Measurements from ENCODE around the gene OST4.
A peak's percentile ranks its signal among the peaks of the same experiment; 100 is the strongest.

The OST4 gene

DNA sequence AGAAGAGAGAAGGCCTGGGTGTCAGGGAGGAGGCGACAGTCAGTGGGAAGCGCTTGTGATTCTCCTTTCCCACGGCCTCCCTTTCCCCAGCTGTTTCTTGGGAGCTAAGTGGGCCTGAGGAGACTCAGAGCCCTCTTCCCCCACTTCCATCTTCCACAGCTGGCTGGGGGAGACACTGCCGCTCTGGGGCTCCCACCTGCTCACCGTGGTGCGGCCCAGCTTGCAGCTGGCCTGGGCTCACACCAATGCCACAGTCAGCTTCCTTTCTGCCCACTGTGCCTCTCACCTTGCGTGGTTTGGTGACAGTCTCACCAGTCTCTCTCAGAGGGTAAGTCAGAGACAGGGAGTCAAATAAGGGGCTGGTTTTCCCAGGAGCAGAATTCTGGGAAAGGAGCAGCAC, 31.6 kb downstream of the OST4 start:
- DNase-seq (ENCODE audit: low read depth) = no peak
- H3K4me3 ChIP-seq (ENCODE audit: low read depth, low read length) = no peak overlapping the region
- TF ChIP-seq CTCF (IDR thresholded peaks at IDR 0.05; ENCODE audit: low read depth, low read length, missing control alignments) = no peak

DNA sequence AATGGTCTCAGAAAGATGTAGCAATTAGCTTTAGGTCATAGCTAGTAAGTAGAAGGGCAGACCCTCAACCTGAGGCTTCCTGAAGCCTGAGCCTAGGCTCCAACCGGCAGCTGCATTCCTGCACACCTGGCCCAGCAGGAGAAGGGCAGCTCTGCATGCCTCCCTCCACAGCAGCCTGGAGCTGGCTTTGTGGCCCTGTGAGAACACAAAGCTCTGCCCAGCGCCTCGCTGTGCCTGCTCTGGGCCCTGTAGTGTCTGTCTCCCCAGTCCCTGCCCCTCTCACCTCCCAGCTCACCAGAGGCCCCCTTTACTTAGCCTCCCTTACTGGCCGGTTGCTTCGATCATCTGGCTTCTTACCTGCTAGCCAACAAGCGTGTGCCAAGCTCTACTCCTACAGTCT, 32.0 kb downstream of the OST4 start:
- no peak for DNase-seq (ENCODE audit: low read depth)
- H3K4me3 ChIP-seq (ENCODE audit: low read depth, low read length) = no peak overlapping the region
- no peak for TF ChIP-seq CTCF (IDR thresholded peaks at IDR 0.05; ENCODE audit: low read depth, low read length, missing control alignments)

DNA sequence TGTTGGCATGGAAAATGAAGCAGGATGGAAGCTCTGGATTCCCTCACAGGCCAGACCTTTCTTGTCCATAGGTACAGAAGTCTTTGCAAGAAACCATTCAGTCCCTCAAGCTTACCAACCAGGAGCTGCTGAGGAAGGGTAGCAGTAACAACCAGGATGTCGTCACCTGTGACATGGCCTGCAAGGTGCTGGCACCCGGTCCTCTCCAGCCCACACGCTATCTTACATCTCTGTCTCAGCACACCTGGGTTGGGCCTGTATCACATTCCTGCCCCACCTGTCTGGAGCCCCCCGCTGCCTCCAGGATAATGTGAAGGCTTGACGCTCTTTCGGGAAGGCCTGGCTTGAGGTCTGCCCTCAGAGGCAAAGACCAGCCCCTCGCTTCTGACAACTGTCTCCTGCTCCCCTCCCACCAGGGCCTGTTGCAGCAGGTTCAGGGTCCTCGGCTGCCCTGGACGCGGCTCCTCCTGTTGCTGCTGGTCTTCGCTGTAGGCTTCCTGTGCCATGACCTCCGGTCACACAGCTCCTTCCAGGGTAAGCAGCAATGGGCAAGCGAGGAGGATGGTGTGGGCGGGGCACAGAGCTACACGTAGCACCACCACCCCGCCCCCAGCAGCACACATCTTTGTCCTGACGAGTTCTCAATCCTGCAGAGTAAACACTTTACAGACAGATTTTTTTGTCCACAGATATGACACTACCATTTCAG, 32.7 kb downstream of the OST4 start:
- H3K4me3 ChIP-seq (ENCODE audit: low read depth, low read length) = no peak overlapping the region
- no peak for DNase-seq (ENCODE audit: low read depth)
- TF ChIP-seq CTCF (IDR thresholded peaks at IDR 0.05; ENCODE audit: low read depth, low read length, missing control alignments) = no peak

DNA sequence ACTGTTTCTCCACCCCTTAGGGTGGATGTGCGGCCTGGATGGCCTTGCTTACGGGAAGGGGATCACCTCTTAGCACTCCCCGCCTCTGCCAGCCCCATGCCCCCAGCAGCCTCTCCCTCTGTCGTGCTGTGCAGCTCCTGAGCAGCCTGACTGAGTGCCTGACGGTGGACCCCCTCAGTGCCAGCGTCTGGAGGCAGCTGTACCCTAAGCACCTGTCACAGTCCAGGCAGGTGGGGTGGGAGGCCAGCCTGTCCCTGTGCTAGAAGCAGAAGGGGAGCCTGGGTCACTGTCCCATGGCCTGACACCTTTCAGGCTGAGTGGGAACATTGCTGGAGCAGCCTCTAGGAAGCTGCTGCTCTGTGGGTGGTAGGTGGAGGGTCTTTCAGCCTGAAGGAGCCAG, 33.4 kb downstream of the OST4 start:
- no peak for DNase-seq (ENCODE audit: low read depth)
- no peak overlapping the region for H3K4me3 ChIP-seq (ENCODE audit: low read depth, low read length)
- TF ChIP-seq CTCF (IDR thresholded peaks at IDR 0.05; ENCODE audit: low read depth, low read length, missing control alignments) = no peak

GRCh38 chr2:27033253-27033852, 38.1 kb downstream of the OST4 start:
- H3K4me3 ChIP-seq (ENCODE audit: low read depth, low read length) = peak overlapping the region; percentile 99
- no peak for DNase-seq (ENCODE audit: low read depth)
- no peak for TF ChIP-seq CTCF (IDR thresholded peaks at IDR 0.05; ENCODE audit: low read depth, low read length, missing control alignments)

GRCh38 chr2:27032495-27033252, 38.8 kb downstream of the OST4 start, which contains the start of gene TMEM214:
Gene TMEM214, plus strand, starts transcription at chr2:27032965. Its CDS starts 51 bp downstream, at chr2:27033016.
- peak; percentile 11 for TF ChIP-seq CTCF (IDR thresholded peaks at IDR 0.05; ENCODE audit: low read depth, low read length, missing control alignments)
- peak within 1 kb of the TSS; percentile 99 for H3K4me3 ChIP-seq (ENCODE audit: low read depth, low read length)
- peak; percentile 57 for DNase-seq (ENCODE audit: low read depth)
